ENCODE results near the gene TMED4. TPM values are rescaled to one million over a fixed set of nuclear protein-coding genes. Genes with fewer than 3 reads are reported as not detected.

The TMED4 gene
- total RNA-seq, 4 donors from 2014 or later, result 226 to 303 (median 254) TPM

DNA sequence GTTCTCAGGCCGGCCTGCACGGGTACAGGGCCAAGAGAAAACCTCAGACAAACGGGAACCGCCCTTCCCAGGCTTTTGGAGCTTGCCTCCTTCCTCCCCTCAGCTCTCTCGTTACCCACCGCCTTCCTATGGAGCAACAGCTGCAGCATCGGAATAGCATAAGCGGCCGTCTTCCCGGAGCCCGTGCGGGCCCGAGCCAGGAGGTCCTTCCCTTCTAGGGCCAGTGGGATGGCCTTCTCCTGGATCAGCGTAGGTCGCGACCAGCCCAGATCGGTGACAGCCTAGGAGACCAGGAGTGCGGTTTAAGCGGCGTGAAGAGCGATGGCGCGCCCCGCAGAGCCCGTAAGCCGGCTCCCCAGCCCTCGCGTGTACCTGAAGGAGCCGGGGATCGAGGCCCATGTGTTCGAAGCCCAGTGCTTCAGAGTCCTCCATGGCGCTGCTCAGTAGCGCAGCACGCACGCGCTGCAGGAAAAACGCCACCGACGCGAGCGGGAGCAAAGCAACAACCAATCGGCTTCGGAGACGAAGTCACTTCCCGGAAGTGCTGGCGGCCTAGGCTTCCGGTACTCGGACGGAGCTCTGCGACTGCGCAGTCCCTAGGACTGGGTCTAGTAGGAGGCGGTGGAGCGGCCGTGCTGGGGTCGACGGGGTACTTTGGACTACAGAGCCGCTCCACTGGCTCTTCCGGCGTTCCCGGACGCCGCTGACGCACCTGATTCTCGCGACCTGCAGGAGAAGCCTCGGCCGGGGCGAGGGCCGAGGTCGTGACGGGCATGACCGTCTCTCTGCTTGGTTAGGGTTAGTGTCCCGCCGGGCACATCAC, 8.4 kb downstream of the TMED4 start, which contains the start of gene DDX56:
Gene DDX56, minus strand, starts transcription at position 445 of the 823 bp plus-strand sequence. Its CDS starts 13 bp downstream, at position 432.
- Histone ChIP-seq H3K4me1 (peaks cover 17 to 26% (median 17%) of the 10 kb centered on the region in 4 donors), H3K36me3 (peaks cover 0 to 38% (median 13%) of the 10 kb centered on the region in 4 donors), H3K4me3 (peak within 1 kb of the TSS; percentile 60 to 88 (median 76)), H3K9me3 (no peaks in the 10 kb centered on the region), H3K27me3 (no peaks in the 10 kb centered on the region), H3K27ac (peak within 1 kb of the TSS; percentile 88 to 90 (median 90))
- 1% methylated on average over 68 of the region's 74 CpGs; no CpG with 5 or more reads in 1 of the 2 donors for WGBS, 2 donors (ENCODE audit: low coverage in 1 of 2)
- peak; percentile 95 for DNase-seq
- TF ChIP-seq EP300 (IDR thresholded peaks at IDR 0.05; ENCODE audit: low read depth) (no peak), POLR2AphosphoS5 (IDR thresholded peaks at IDR 0.05) (peak; percentile 91 to 95 (median 94)), POLR2A (IDR thresholded peaks at IDR 0.05) (peak; percentile 87)
- TF ChIP-seq, protein P1, sequence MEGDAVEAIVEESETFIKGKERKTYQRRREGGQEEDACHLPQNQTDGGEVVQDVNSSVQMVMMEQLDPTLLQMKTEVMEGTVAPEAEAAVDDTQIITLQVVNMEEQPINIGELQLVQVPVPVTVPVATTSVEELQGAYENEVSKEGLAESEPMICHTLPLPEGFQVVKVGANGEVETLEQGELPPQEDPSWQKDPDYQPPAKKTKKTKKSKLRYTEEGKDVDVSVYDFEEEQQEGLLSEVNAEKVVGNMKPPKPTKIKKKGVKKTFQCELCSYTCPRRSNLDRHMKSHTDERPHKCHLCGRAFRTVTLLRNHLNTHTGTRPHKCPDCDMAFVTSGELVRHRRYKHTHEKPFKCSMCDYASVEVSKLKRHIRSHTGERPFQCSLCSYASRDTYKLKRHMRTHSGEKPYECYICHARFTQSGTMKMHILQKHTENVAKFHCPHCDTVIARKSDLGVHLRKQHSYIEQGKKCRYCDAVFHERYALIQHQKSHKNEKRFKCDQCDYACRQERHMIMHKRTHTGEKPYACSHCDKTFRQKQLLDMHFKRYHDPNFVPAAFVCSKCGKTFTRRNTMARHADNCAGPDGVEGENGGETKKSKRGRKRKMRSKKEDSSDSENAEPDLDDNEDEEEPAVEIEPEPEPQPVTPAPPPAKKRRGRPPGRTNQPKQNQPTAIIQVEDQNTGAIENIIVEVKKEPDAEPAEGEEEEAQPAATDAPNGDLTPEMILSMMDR (IDR thresholded peaks at IDR 0.05), result peak in 1 of 5 experiments; percentile 6
- intact Hi-C loops (cut with DNase I; ENCODE audit: low total_unique reads), result no loop called here
- in situ Hi-C loops (cut with MboI; ENCODE audit: low pct_ligation_motif_present in 1 of 4, low pct_unique_long_range_greater_than_20kb in 1 of 4, low sequenced_read_pairs in 3 of 4), result loop anchor here in 1 of 4 donors (25.0 kb wide), 1 partner anchor 336 kb away; no protein-coding TSS in a partner anchor

DNA sequence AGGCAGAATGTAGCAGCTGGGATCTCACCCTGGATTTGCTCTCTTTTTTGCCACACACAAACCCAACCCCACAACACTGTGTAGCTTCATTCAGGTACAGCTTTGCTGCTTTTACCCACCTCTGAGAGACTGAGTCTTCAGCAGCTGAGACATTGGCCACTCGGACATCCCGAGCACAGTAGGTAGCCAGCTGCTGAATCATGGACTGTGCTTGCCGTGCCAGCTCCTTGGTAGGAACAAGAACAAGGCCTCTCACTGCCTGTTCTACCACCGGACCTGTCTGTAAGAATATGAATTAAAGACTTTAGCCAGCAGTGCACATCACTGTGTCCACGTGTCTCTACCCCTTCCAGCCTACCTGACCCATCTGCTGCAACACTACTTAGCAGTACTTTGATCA, 9.3 kb downstream of the TMED4 start:
- Histone ChIP-seq H3K36me3 (peaks cover 0 to 47% (median 15%) of the 10 kb centered on the region in 4 donors), H3K27me3 (no peaks in the 10 kb centered on the region), H3K4me3 (peak overlapping the region; percentile 60 to 88 (median 76)), H3K4me1 (peaks cover 17 to 26% (median 17%) of the 10 kb centered on the region in 4 donors), H3K9me3 (no peaks in the 10 kb centered on the region), H3K27ac (peak overlapping the region in 2 of 4 donors; percentile 90)
- intact Hi-C loops (cut with DNase I; ENCODE audit: low total_unique reads), result no loop called here
- TF ChIP-seq EP300 (IDR thresholded peaks at IDR 0.05; ENCODE audit: low read depth), result no peak
- TF ChIP-seq POLR2A (IDR thresholded peaks at IDR 0.05), result no peak
- no peak for TF ChIP-seq POLR2AphosphoS5 (IDR thresholded peaks at IDR 0.05)
- TF ChIP-seq, protein P1 (IDR thresholded peaks at IDR 0.05), result no peak
- no peak for DNase-seq
- in situ Hi-C loops (cut with MboI; ENCODE audit: low pct_ligation_motif_present in 1 of 4, low pct_unique_long_range_greater_than_20kb in 1 of 4, low sequenced_read_pairs in 3 of 4), result loop anchor here in 1 of 4 donors (25.0 kb wide), 1 partner anchor 335 kb away; no protein-coding TSS in a partner anchor
- WGBS, 2 donors (ENCODE audit: low coverage in 1 of 2), result 57 to 61% methylated on average over 1 to 5 of the region's 5 CpGs

DNA sequence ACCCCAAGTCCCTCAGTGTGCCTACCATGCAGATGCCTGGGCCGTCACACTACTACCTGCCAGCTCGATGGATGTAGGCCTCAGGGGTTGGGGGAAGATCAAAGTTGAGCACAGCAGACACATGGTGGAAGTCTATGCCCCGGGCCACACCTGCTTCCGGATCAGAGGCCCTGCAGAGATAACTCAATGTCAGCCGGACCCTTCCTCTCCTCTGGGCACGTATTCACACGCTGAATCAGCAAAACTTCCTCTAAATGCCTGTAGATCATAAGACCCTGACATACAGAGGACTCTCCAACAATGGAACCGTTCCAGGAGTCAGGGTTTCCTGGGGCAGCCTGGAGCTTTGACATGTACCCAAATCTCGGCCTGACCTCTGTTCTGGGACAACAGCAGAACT, 12.1 kb downstream of the TMED4 start:
- Histone ChIP-seq H3K4me3 (no peak overlapping the region), H3K4me1 (peaks cover 16 to 22% (median 17%) of the 10 kb centered on the region in 4 donors), H3K36me3 (peaks cover 0 to 52% (median 22%) of the 10 kb centered on the region in 4 donors), H3K9me3 (no peaks in the 10 kb centered on the region), H3K27ac (no peak overlapping the region), H3K27me3 (no peaks in the 10 kb centered on the region)
- intact Hi-C loops (cut with DNase I; ENCODE audit: low total_unique reads) (loop anchor here (10.0 kb wide), 1 partner anchor 335 kb away; no protein-coding TSS in a partner anchor), in situ Hi-C loops (cut with MboI; ENCODE audit: low pct_ligation_motif_present in 1 of 4, low pct_unique_long_range_greater_than_20kb in 1 of 4, low sequenced_read_pairs in 3 of 4) (loop anchor here in 1 of 4 donors (25.0 kb wide), 1 partner anchor 333 kb away; no protein-coding TSS in a partner anchor)
- DNase-seq, result no peak
- TF ChIP-seq POLR2A (IDR thresholded peaks at IDR 0.05) (no peak), POLR2AphosphoS5 (IDR thresholded peaks at IDR 0.05) (no peak), EP300 (IDR thresholded peaks at IDR 0.05; ENCODE audit: low read depth) (no peak)
- TF ChIP-seq, protein P1 (IDR thresholded peaks at IDR 0.05), result no peak
- 92 to 100% methylated on average over 1 to 9 of the region's 9 CpGs for WGBS, 2 donors (ENCODE audit: low coverage in 1 of 2)

Measured in transverse colon (tissue), 4 donors.